ENCODE results near the gene ETS2.

ETS2 gene

DNA sequence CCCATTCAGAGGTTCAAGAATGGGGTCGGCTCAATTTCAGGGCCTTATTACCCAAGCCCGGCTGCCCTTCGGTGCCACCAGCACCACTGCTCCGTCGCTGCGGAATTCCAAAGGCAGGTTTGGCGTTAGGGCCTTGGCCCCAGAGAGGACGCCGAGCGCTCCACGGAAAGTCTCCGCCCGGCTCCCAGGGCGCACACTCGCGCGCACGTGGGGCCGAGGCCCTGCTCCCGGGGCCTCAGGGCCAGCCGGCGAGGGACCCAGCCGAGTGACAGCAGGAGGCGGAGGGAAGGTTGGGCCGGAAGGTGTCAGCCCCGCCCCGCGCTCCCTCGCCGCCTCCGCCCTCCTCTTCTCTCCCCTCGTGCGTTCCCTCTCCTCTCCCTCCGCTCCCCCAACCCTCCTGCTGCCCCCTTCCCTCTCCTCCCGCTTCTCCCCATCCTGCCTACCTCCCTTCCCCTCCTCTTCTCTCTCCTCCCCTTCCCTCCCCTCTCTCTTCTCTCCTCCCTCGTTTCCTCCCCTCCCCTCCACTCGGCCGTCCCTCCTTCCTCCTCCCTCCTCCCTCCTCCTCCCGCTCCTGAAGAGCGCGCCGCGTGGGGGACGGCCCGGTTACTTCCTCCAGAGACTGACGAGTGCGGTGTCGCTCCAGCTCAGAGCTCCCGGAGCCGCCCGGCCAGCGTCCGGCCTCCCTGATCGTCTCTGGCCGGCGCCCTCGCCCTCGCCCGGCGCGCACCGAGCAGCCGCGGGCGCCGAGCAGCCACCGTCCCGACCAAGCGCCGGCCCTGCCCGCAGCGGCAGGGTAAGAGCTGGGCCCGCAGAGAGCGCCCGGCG lies at the start of gene ETS2:
TSS of gene ETS2 (plus strand) at position 602 of the 825 bp plus-strand sequence. CDS start 4,106 bp downstream, outside the sequence.
- DNase-seq, result peak; percentile 52

DNA sequence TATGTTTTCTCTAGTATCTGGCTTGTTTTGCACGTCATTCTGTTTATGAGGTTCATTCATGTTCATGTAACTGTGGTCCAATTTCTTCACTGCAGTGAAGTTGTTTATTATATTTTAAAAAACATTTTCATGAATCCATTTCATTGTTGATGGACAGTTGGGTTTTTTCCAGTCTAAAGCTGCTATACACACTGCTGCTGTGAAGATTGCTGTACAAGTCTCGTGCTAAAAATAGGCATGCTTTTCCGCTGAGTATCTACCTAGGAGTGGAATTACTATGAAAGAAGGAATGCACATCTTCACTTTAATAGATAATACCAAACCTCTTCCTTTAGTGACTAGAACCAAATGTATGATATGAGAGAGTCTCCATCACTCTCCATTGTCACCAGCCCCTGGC lies 49.0 kb upstream of the ETS2 start:
- no peak for DNase-seq

- DNase-seq, result no peak
Measured at GRCh38 chr21:38758501-38759214, 47.1 kb upstream of the ETS2 start.

GRCh38 chr21:38759413-38759812 lies 46.3 kb upstream of the ETS2 start:
- DNase-seq, result no peak

GRCh38 chr21:38760017-38760761 lies 45.5 kb upstream of the ETS2 start:
- DNase-seq, result no peak

- DNase-seq, result no peak
Measured at GRCh38 chr21:38760762-38761155, 45.0 kb upstream of the ETS2 start.

- no peak for DNase-seq
Measured at GRCh38 chr21:38761531-38761930, 44.2 kb upstream of the ETS2 start.

GRCh38 chr21:38765056-38765455 lies 40.7 kb upstream of the ETS2 start:
- DNase-seq, result no peak

DNA sequence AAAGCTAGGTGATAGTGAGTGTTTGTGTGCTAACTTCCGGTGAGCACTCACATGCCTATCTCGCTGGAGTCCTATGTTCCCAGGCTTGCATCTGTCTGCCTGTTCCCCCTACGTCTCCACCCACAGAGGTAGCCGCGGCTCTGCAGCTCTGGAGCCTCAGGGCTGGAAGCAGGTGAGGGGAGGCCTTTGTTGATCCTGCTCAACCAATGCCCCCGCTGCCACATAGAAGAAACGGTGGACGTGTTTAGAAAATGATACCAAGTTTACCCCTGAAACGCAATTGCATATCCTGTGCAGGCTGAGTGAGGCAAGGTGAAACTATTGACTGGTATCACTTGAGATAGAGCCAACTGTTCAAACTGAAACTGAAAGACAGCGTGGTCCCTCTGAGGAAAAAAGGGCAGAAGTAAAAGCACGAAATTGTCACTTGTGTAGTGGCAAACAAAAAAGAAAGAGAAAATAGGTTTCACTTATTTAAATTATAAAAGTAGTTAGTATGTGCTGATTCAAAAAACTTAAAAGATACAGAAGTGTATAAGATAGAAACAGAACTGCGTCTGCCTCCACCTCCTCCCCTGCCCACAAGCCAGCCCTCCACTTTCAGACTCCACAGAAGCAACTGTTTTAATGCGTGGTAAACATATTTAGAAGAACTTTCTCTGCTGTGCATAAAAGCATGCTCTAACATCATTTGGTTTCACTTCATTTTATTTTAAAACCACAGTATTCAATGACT lies 38.6 kb upstream of the ETS2 start:
- DNase-seq, result peak; percentile 19

DNA sequence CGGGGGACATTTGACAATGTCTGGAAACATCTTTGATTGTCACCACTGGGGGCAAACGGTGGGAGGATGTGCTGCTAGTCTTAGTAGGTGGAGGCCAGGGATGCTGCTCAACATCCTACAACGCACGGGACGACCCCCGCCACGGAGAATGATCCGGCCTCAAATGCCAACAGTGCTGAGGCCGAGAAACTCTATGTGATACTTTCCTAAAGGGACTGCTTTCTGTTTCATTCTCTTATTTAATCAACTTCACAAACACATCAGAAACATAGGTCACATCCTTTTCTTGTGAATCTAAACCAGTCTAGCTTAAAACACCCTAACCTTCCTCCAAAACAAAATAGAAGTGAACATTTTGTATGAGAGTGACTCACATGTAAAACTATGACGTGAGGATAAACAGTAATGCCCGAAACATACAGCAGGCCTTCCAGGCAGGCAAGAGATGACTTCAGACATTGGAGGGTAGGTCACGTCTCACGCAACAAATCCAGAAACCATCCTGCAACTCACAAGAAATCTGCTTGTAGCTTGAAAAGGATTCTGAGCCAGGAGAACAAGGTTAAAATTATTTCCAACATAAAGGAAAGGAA lies 37.2 kb upstream of the ETS2 start:
- no peak for DNase-seq

DNA sequence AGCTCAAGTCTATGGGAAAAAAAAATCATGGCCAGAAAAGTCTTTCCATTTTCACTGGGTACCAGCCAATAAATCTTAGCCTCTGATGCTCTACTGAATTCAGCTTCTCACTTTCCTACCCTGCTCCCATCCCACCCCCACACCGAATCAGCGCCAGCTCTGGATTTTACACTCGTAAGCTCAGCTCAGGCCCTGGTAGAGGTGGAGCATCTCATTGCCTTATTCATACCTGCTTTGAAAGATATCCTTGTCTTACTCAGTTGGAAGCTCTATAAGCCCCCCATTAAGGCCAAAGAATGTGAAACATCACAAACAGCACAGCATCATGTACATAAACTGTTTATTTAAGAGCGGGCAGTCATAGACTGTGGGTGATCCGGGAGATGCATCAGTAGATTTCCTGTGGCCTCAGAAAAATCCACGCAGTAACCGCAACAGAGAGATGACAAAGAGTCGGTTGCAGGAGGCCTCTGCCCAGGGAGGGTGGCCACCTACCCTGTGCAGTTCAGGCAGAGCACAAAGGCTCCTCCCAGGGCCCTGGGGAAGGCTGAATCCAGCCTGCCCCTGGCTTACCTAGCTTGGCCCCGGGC lies 36.4 kb upstream of the ETS2 start:
- DNase-seq, result no peak

GRCh38 chr21:38770660-38771059 lies 35.1 kb upstream of the ETS2 start:
- no peak for DNase-seq

DNA sequence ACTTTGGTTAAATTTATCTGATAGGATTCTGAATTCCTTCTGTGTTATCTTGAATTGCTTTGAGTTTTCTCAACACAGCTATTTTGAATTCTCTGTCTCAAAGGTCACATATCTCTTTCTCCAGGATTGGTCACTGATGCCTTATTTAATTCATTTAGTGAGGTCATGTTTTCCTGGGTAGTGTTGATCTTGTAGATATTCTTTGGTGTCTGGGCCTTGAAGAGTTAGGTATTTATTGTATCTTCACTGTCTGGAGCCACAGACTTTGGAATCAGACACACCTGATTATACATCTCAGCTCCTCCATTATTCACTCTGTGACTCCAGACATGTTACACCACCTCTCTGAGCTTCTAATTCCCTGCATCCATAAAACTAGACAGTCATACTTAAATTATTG lies 34.2 kb upstream of the ETS2 start:
- no peak for DNase-seq

GRCh38 chr21:38772646-38773045 lies 33.1 kb upstream of the ETS2 start:
- DNase-seq, result no peak

DNA sequence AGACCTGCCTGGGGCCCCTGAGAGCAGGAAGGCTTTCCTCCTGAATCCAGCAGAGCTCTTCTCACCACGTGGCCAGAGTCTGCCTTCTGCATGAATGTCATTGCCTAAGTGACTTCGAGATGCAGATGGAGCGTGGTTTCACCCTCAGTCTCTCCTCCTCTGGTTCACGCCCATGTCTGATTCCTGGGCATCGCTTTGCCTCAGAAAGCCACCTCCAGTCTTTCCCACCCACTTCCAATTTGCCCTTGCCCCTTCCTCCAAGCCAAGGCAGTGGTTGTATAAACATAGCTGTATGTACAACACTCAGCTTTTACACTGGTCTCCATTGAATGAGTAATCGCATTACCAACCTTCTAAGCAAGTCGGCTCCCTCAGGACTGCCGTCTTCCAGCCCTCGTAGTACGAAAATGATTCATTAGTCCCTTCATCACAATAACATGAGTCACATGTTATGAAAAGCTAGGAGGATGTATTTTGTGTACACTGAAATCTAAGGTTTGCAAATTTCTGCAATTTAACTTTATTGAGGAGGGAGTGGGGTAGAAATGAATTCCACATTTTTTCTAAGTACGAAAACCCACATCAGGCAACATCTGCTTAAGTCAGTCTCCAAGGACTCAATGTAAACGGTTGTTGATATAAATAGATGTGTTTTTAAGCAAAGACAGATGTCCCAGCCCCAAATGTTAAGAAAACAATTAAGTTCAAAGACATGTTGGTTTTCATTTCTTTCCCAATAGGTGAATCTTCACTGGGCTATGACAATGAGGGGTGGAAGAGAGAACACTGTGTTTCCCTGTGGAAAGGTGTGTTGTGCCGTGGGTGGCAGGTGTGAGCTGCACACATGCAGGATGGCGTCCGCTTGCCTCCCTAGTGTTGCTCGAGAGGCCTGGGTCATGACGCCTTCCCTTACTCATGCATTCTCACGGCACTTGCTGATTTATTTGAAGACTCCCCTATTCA lies 32.3 kb upstream of the ETS2 start:
- DNase-seq, result no peak

- DNase-seq, result no peak
Measured at GRCh38 chr21:38774152-38774551, 31.6 kb upstream of the ETS2 start.

DNA sequence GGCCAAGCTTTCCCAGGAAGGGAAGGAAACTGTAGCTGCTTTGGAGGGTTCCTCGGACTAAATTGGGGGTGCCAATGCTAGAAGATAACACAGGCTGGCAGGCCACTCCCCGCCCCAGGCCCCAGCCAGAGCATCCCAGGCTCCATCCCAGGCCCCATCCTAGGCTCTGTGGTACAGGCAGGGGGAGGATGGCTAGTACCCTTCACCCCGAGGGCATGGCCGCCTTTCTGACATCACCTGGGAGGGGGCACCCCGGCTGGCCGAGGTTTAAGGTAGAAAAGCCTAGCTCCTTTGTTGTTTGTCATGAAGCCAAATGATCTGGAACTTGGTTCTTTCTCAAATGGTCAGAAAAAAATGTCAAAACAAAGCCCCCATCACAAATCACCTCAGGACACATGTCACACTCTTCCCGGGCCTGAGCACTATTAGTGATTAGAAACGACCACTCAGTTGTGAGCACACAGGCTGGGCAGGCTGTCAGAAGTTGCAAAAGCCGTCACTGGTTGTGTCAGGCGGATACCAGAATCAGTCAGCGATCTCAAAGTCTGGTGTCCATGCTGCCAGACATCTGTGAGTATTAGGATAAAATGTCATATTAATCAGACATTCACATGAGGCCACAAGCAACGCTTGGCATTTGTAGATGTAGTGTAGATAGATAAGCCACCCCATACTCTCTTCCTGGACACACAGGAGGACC lies 31.0 kb upstream of the ETS2 start:
- no peak for DNase-seq

GRCh38 chr21:38775733-38776132 lies 30.0 kb upstream of the ETS2 start:
- DNase-seq, result no peak

DNA sequence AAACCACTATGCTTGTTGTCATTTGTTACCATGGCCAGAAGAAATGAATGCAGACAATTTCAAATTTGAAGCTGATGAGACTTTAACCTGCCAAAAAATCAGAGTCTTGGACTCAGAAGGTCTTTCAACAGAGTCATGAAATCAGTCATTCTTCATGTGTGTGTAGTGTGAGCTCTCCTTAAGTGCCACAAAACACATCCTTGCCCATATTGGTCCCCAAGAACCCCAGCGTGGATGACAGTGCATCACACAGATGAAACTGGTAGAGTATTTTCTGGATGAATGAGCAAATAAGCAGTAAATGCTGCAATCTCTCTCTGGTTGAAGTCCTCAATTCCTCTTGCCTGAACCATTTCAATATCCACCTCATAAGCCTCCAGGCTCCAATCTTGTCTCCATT lies 28.7 kb upstream of the ETS2 start:
- DNase-seq, result no peak

- DNase-seq, result no peak
Measured at GRCh38 chr21:38777531-38777930, 28.2 kb upstream of the ETS2 start.

Measured in activated CD4-positive, alpha-beta T cell treated with anti-CD3 and anti-CD28 coated beads for 1 hour (primary cell).